DMS153 (cell line): Measurements from ENCODE around the gene ITPKC.
"Not testable (repeated sequence)": the region's sequence is repeated elsewhere in the genome, so short reads cannot be mapped to it uniquely, and the experiment has no call there.

ENCODE experiments used
- DNase-seq: peaks from one replicate; lab custom pipeline; 2025; lab: John Stamatoyannopoulos, UW

ITPKC gene

DNA sequence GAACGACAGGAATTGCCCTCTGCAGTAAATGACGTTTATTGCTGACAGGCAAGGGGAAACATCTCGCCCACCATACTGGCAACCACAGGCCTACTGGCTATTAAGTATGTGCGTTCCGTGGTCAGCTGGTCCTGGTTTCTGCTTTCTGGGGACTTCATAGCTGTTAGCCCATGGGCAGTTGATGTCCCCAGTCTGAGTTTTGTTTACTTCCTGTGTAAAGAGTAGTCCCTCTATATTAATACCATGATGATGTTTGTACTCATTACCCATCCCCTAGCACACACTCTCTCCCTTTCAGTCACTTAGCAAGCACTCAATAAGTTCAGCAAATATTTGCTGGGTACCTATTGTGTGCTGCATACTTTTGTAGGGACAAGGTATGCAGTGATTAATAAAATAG is 52.0 kb downstream of the ITPKC start:
- no peak for DNase-seq

DNA sequence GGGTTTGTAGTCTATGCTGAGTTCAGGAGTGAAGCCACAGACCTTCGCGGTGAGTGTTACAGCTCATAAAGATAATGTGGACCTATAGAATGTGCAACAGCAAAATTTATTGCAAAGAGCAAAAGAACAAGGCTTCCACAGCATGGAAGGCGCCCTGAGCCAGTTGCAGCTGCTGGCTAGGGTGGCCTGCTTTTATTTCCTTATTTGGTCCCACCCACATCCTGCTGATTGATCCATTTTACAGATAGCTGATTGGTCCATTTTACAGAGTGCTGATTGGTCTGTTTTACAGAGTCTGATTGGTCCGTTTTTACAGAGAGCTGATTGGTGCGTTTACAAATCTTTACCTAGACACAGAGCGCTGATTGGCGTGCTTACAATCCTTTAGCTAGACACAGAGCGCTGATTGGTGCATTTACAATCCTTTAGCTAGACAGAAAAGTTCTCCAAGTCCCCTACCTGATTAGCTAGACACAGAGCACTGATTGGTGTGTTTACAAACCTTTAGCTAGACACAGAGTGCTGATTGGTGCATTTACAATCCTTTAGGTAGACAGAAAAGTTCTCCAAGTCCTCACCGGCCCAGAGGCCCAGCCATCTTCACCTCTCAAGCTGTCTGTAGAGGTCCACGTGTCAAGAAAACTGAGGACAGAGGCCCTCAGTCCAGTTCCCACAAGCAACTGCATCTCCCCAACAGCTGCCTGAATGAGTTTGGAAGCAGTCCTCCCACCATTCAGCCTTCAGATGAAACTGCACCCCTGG is 54.4 kb downstream of the ITPKC start:
- DNase-seq, result not testable (repeated sequence)

DNA sequence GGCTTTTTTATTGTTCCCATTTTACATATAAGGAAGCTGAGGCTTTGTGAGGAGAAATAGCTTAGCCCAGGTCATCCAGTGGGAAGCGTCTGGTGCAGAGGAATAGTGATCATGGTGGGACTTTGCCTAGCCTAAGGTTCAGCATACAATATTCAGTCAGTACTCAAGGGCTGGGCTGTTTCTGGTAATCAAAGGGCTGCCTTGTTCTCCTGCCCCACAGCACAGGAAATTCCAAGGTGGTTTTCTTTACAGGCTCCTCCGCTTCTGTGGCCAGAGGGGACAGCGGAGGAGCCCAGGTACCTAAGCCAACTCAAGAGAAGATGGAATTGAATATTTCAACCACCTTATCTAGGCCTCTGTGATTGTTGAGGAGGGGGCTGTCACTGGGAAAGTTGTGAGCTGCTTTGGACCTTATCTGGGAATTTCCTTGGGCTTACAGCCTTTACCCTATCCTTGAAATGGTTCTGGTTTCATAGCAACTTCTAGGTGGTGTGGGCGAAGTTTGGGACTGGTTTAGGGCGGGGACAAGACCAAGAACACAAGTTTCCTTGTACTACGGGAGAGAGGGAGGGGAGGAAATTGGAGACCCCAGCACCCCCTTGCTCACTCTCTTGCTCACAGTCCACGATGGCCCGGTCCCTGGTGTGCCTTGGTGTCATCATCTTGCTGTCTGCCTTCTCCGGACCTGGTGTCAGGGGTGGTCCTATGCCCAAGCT is 58.2 kb downstream of the ITPKC start, which contains the start of gene MIA:
Gene MIA (plus strand): TSS at position 606 of the 716 bp plus-strand sequence. CDS start 22 bp downstream, at position 628.
- DNase-seq, result no peak

DNA sequence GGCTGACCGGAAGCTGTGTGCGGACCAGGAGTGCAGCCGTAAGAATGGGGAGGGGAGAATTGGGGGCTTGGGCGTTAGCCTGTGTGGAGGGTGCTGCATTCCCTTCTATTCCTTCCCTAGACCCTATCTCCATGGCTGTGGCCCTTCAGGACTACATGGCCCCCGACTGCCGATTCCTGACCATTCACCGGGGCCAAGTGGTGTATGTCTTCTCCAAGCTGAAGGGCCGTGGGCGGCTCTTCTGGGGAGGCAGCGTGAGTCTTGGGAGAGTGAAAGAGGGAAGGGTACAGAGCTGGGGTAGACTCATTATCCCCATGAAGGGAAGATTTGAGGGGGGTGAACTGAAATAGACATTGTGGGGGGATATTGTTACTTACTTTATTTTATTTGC is 58.7 kb downstream of the ITPKC start:
- no peak for DNase-seq

DNA sequence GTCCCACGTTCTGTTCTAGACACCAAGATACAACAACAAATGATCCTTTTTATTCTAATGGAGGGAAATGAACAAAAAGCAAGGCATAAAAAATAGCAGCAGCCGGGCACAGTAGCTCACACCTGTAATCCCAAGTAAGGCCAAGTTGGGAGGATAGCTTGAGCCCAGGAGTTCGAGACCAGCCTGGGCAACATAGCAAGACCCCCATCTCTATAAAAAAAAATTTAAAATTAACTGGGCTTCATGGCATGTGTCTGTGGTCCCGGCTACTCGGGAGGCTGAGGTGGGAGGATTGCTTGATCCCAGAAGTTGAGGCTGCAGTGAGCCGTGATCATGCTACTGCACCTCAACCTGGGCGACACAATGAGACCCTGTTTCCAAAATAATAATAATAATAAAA is 59.5 kb downstream of the ITPKC start:
- DNase-seq, result no peak

DNA sequence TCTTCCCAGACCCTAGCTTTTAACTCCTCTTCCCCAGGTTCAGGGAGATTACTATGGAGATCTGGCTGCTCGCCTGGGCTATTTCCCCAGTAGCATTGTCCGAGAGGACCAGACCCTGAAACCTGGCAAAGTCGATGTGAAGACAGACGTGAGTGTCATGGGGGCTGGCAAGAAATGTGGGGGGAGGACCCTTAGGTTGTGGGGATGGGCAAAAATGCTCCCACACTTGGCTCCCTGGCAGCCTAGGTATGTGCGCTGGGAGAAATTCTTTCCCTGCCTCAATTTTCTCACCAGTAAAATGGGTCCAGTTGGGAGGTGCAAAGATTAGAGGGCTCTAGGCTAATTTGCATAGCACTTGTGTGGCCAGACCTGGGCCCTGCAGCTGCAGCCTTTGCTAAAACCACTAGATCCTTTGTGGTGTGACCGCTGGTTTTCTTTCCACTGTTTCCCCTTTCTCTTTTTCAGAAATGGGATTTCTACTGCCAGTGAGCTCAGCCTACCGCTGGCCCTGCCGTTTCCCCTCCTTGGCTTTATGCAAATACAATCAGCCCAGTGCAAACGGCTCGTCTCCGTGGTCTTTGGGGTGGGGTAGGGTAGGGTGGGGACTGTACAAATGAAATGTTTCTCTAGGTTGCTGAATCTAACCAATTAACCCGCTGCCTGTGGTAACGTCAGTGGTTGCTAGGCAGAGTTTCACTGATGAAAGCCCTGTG is 60.2 kb downstream of the ITPKC start:
- DNase-seq, result peak; percentile 92

DNA sequence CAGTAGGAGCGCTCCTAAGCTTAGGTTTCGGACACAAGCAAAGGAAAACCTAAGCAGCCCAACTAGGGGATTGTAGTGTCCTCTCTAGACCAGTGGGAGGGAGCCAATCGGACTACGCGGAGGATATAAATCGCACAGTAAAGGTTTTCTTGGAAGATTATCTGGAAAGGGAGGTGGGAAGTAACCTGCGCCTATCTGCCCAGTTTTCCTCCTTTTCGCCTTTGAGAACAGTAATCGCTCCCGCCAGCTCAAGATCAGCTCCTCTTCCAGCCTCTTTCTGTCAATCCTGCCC is 60.7 kb downstream of the ITPKC start:
- no peak for DNase-seq

DNA sequence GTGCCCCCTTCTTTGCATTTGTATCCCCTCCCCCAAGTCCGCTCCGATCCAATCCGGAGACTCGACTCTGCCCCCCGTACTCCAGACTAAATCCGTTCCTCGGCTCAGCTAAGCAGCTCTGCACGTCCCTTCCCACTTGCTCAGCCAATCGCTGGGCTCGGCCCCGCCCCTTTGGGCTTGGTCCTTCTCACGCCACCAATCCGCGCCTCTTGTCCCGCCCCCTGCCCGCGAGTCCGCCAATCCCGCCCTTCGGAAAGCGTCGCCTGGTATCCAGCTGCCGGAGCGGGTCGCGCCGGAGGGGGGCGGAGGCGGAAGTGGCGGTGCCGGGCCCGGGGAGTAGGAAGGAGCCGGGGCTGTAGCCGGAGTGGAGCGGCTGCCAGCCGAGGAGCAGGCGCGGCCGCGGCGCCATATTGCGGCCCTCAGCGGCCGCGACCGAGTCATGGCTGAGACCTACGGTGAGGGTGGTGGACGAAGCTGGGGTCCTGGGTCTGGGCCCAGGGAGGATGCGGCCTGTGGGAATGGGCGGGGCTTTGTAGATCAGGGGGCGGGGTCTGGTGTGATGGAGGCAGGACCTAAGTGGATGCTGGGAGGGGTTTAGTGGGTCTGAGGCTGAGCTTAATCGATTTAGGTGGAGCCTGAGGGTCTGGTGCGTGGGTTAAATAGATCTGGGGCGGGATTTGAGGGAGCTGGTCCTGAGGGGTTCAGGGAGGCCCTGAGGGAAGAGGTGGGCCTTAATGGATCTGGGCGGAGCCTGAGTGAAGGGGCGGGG is 61.2 kb downstream of the ITPKC start, which contains the start of gene RAB4B:
Gene RAB4B (plus strand): TSS at position 311 of the 769 bp plus-strand sequence. CDS start 129 bp downstream, at position 440.
- peak; percentile 100 for DNase-seq

DNA sequence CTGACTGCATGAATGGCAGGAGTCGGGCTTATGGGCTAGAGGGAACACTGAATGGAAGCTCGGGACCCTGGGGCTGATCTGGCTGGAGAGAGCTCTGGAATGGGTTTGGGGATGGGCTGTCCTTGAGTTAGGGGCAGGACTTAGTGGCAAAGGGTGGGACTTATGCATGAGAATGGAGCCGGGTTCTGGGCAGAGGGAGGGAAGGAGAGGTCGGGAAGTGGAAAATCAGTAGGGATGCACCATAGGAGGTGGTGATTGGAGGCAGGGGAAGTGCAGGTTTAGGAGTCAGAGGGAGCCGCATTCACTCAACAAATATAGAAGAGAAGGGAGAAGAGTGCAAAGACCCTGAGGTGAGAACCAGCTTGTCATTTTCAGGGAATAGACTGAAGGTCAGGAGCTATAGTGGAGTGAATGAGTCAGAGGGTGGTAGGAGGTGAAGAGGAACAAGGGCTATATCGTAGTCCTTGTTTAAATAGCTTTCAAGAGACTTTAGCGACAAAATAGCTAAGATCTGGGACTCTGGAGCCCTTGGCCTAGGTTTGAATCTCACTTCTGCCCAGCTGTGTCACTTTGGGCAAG is 61.9 kb downstream of the ITPKC start:
- DNase-seq, result no peak

DNA sequence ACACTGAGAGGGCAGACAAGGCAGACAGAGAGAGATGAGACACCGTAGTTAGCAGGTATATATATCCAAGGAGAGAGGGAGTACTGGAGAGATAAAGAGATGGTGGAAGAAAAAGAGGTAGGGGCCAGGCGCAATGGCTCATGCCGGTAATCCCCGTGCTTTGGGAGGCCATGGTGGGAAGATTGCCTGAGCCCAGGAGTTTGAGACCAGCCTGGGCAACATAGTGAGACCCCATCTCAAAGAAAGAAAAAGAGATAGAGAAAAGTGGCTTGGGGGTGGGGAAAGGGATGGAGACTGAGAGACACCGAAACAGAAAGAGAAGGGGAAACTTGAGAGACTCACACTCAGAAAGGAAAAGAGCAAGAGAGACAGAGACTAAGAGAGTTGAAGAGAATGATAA is 63.7 kb downstream of the ITPKC start:
- no peak for DNase-seq

DNA sequence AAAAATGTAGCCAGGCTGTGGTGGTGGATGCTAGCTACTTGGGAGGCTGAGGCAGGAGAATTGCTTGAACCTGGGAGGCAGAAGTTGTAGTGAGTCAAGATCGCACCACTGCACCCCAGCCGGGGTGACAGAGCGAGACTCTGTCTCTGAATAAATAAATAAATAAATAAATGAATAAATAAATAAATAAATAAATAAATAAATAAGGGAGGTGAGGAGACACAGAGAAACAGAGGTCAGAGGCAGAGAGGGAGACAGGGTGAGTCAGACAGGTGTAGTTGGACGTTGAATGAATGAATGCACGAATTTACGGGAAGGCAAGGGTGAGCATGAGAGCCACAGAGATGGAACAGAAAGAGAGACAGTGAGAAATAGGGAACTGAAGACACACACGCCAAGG is 64.2 kb downstream of the ITPKC start:
- no peak for DNase-seq

DNA sequence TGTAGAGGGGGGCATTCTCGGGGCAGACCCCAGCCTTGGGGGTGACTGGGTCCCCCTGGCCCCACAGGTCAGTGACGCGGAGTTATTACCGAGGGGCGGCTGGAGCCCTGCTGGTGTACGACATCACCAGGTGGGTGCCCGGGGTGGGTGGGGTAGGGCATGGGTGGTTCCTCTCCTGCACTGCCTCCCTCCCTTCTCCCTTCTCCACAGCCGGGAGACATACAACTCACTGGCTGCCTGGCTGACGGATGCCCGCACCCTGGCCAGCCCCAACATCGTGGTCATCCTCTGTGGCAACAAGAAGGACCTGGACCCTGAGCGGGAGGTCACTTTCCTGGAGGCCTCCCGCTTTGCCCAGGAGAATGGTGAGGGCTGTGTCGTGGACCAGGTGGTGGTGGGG is 66.8 kb downstream of the ITPKC start:
- DNase-seq, result no peak

DNA sequence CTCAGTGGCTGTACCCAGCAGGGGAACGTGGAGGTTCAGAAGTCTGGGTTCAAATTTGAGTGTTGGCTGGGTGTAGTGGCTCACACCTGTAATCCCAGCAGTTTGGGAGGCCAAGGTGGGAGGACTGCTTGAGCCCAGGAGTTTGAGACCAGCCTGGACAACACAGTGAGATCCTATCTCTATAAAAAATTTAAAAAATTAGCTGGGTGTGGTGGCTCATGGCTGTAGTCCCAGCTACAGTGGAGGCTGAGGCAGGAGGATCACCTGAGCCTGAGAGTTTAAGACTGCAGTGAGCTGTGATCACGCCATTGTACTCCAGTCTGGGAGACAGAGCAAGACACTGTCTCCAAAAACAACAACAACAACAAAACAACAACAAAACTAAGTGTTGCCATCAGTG is 67.2 kb downstream of the ITPKC start:
- DNase-seq, result not testable (repeated sequence)

DNA sequence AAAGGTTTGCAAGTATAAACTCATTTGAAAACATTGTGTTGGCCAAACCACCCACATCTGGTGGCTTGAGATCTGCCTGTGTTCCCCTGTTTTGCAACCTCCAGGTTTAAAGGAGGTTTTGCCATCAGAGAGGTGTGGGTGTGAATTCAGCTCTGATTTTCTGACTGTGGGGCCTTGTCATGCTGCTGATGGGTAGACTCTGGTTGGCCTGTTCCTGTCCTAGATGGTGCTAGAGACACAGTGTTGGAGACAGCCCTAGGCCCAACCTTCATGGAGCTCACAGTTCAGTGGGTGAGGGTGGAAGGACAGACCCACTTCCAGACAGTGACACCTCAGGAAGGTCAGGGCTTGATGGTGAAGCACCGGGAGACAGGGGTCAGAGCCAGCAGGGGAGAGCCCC is 68.6 kb downstream of the ITPKC start:
- DNase-seq, result no peak

DNA sequence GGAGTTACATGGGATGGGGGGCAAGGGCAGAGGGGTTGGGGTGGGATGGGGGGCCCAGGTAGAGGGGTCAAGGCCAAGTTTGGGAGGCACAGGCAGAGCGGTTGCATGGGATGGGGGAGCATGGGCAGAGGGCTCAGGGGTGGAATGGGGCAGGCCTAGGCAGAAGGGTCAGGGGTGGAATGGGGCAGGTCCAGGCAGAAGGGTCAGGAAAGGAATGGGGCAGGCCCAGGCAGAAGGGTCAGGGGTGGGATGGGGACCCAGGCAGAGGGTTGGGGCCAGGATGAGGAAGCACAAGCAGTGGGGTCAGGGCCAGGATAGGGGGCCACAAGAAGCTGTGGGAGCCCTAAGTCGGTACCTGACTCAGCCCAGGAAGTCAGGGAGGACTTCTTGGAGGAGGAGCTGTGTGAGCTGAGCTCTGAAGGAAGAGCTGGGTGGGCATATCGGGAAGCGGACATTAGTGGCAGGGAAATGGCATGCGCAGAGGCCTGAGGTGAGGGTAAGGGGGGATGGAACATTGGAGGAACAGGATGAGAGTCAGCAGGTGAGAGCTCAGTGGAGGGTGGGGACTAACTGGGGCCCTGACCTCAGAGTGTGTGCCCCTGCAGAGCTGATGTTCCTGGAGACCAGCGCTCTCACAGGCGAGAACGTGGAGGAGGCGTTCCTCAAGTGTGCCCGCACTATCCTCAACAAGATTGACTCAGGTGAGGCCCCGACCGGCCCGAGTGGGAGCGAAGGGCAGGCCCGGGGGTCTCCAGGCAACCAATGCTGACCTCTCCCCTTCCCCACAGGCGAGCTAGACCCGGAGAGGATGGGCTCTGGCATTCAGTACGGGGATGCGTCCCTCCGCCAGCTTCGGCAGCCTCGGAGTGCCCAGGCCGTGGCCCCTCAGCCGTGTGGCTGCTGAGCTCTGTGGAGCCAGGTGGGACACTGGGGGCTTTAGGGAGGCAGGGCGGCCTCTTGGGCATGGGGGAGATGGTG is 69.4 kb downstream of the ITPKC start:
- no peak for DNase-seq
